SHP77 treated with DMSO at 0.1 percent for 48 hours (cell line): ENCODE data around the gene TMEM80.
A peak's percentile ranks its signal among the peaks of the same experiment; 100 is the strongest.

Source experiments
- DNase-seq: peaks from one replicate; lab custom pipeline; 2025; lab: John Stamatoyannopoulos, UW

Gene TMEM80

DNA sequence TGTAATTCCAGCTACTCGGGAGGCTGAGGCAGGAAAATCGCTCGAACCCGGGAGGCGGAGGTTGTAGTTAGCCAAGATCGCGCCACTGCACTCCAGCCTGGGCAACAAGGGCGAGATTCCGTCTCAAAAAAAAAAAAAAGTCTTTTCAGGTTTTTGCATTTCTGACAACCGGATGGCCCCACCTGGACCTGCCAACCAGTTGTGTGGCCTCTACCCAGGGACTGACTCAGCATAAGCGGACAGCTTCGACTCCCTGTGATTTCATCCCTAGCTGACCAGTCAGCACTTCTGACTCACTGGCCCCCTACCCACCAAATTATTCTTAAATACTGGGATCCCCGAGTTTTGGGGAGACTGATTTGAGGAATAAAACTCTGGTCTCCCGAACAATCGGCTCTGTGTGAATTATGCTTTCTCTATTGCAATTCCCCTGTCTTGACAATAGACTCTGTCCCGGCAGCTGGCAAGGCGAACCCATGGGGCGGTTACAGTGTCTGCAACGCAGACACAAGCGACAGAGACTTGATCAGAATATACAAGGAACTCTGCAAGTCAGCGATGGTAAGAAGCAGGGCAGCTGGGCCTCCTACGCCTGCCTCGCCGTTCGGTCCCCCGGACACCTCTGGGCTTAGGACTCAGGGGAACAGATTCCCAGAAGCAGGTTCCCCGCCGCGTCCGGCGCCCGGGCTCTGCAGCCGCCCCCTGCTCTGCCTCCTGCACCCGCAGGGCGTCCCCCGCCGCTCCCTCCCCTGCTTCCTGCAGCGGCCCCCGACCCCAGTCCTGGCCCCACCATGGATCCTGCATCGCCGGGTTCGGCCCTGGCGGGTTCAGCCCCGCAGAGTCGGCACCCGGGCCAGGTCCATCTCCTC, 50.9 kb downstream of the TMEM80 start:
- DNase-seq, result no peak

DNA sequence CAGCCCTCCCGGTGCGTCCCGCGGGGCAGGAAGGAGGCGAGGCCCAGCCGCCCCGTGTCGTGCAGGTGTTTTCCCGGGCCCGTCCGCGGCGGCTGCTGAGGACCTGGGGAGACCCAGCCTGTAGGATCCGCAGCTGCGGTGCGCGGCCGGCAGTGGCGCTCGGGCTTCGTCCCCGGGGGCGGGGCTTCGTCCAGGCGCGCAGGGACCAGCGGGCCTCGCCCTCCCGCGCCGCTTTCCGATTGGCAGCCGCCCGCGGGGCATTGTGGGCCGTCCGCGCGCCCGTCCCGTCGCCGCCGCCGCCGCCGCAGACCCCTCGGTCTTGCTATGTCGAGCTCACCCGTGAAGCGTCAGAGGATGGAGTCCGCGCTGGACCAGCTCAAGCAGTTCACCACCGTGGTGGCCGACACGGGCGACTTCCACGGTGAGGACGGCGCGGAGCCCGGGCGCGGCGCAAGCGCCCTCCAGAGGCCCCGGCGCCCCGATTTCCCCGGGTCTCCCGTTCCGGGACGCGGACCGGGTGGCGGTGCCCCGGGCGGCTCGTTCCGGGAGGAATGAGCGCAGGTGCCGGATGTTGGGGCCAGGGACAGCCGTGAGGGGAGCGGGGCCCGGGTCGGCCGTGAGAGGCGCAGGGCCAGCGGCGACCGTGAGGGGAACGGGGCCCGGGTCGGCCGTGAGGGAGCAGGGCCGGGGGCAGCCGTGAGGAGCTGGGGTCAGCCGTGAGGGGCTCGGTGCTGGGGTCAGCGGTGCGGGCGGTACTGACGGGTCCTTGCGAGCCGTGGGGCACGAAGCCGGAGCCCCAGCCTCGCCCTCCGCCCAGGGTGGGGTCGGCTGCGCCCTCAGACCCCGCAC, 51.8 kb downstream of the TMEM80 start, which contains the start of gene TALDO1:
TALDO1 (plus strand) TSS at position 307 of the 849 bp plus-strand sequence; CDS start at position 325, 18 bp downstream.
- peak; percentile 15 for DNase-seq

DNA sequence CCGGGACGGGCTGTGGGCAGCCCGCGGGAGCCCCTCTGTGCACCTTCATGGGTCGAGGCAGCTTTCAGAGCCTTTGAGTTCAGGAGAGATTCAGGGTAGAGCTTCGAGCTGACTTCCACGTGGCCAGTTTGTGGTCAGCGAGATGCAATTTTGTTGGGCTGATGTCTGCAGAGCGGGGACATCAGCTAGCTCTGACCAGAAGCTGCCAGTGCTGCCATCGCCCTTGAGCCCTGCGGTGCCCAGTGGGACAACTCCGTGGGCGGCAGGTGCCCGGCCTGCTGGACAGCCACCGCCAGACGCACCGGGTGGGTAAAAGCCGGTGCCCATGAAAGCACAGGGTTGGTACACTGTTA, 52.4 kb downstream of the TMEM80 start:
- DNase-seq, result no peak

DNA sequence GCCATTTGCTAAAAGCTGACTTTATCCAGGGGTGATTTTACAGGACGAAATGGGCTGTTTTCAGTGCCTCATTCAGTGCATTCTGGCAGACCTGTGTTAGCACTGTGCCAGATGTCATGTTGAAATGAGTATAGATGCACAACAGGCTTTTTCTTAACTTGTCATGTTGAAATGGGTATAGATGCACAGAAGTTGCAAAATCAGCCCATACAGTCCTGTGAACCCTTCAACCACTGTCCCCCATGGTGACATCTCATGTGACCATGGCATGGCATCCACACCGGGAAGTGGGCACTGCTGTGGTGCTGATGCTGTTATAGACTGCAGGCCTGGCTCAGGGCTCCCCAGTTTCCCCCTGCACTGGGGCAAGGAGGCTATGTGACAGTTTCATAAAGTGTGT, 54.1 kb downstream of the TMEM80 start:
- DNase-seq, result no peak
